ENCODE measurements around the gene PHKG1.

GRCh38 chr7:56040730-56041129 lies 52.0 kb downstream of the PHKG1 start:
- no peak for TF ChIP-seq CTCF (IDR thresholded peaks at IDR 0.05)
- no peak for TF ChIP-seq POLR2A (IDR thresholded peaks at IDR 0.05)
